ENCODE results near the gene CASQ1.

- TF ChIP-seq POLR2AphosphoS5 (IDR thresholded peaks at IDR 0.05) (no peak), CTCF (IDR thresholded peaks at IDR 0.05; ENCODE audit: poor library complexity, severe bottlenecking) (no peak), REST (IDR thresholded peaks at IDR 0.05; ENCODE audit: borderline replicate concordance) (no peak), EZH2 (IDR thresholded peaks at IDR 0.05; ENCODE audit: borderline replicate concordance, insufficient read depth, low read length, poor library complexity, severe bottlenecking) (no peak), TAF1 (IDR thresholded peaks at IDR 0.05; ENCODE audit: low read depth) (no peak), EP300 (conservative IDR thresholded peaks at IDR 0.05; ENCODE audit: poor library complexity, severe bottlenecking) (no peak), RAD21 (conservative IDR thresholded peaks at IDR 0.05) (no peak), MXI1 (conservative IDR thresholded peaks at IDR 0.05; ENCODE audit: poor library complexity, severe bottlenecking) (no peak)
These were observed 1.4 kb downstream of the CASQ1 start for GRCh38 chr1:160191756-160192155.
